ENCODE data around the gene ALOX5AP. TPM values are rescaled to one million over a fixed set of nuclear protein-coding genes. Genes with fewer than 3 reads are reported as not detected.

Gene ALOX5AP
- total RNA-seq, 1 experiment from 2014 or later: not detected

DNA sequence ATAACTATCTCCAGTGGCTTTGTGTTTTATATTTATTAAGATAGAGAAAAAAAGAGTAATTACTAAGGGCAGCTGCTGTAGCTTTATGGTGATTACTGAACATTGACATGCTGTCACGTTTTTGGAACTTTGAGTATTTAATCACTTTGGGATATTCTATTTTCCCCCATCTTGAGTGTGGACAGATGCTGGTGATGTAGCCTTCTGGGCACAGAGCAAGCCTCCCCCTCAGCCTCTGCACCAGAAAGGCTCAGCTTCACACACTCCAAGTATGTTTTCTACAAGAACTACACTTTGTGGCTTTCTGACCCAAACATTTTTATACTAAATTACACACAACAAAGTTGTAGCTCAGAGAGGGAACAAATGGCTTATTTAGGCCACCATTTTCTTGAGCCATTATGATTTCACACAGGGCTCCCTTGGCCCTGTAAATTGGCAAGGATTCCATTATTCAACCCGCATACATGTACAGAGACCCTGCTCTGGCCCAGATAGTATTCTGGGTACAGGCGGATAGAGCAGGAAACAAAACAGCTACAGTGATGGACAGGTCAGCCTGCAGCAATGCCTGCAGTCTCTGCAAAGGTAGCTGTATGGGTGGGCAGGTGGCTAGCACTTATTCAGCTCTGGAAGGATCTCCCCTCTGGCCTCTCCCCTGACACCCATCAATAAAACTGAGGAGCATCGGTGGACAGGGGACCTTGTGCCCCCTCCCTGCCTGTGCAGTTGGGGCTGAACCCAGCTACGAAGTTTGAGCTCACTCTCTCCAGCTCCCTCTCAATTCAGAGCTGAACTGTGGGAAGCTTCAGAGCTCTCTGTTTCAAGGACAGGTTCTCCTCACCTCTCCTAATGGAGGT, 1.3 kb downstream of the ALOX5AP start:
- Mint-ChIP-seq H3K27me3 (ENCODE audit: low read depth) (no peaks in the 10 kb centered on the region), H3K9me3 (no peaks in the 10 kb centered on the region), H3K36me3 (no peaks in the 10 kb centered on the region), H3K4me1 (peaks cover 17% of the 10 kb centered on the region), H3K4me3 (no peak overlapping the region), H3K27ac (no peak overlapping the region)
- CTCF ChIA-PET: no interaction called here
- no peak for TF ChIP-seq ZNF263 (CRISPR knock-in tag; IDR thresholded peaks at IDR 0.05; ENCODE audit: low read depth)
- TF ChIP-seq NFE2L1 (CRISPR knock-in tag; IDR thresholded peaks at IDR 0.05): no peak
- TF ChIP-seq, protein P1, sequence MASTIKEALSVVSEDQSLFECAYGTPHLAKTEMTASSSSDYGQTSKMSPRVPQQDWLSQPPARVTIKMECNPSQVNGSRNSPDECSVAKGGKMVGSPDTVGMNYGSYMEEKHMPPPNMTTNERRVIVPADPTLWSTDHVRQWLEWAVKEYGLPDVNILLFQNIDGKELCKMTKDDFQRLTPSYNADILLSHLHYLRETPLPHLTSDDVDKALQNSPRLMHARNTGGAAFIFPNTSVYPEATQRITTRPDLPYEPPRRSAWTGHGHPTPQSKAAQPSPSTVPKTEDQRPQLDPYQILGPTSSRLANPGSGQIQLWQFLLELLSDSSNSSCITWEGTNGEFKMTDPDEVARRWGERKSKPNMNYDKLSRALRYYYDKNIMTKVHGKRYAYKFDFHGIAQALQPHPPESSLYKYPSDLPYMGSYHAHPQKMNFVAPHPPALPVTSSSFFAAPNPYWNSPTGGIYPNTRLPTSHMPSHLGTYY (CRISPR knock-in tag; IDR thresholded peaks at IDR 0.05): no peak
- TF ChIP-seq CREB1 (CRISPR knock-in tag; IDR thresholded peaks at IDR 0.05): no peak
- TF ChIP-seq, protein P2, sequence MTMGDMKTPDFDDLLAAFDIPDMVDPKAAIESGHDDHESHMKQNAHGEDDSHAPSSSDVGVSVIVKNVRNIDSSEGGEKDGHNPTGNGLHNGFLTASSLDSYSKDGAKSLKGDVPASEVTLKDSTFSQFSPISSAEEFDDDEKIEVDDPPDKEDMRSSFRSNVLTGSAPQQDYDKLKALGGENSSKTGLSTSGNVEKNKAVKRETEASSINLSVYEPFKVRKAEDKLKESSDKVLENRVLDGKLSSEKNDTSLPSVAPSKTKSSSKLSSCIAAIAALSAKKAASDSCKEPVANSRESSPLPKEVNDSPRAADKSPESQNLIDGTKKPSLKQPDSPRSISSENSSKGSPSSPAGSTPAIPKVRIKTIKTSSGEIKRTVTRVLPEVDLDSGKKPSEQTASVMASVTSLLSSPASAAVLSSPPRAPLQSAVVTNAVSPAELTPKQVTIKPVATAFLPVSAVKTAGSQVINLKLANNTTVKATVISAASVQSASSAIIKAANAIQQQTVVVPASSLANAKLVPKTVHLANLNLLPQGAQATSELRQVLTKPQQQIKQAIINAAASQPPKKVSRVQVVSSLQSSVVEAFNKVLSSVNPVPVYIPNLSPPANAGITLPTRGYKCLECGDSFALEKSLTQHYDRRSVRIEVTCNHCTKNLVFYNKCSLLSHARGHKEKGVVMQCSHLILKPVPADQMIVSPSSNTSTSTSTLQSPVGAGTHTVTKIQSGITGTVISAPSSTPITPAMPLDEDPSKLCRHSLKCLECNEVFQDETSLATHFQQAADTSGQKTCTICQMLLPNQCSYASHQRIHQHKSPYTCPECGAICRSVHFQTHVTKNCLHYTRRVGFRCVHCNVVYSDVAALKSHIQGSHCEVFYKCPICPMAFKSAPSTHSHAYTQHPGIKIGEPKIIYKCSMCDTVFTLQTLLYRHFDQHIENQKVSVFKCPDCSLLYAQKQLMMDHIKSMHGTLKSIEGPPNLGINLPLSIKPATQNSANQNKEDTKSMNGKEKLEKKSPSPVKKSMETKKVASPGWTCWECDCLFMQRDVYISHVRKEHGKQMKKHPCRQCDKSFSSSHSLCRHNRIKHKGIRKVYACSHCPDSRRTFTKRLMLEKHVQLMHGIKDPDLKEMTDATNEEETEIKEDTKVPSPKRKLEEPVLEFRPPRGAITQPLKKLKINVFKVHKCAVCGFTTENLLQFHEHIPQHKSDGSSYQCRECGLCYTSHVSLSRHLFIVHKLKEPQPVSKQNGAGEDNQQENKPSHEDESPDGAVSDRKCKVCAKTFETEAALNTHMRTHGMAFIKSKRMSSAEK (CRISPR knock-in tag; IDR thresholded peaks at IDR 0.05; ENCODE audit: borderline replicate concordance): no peak
- TF ChIP-seq, protein P3, sequence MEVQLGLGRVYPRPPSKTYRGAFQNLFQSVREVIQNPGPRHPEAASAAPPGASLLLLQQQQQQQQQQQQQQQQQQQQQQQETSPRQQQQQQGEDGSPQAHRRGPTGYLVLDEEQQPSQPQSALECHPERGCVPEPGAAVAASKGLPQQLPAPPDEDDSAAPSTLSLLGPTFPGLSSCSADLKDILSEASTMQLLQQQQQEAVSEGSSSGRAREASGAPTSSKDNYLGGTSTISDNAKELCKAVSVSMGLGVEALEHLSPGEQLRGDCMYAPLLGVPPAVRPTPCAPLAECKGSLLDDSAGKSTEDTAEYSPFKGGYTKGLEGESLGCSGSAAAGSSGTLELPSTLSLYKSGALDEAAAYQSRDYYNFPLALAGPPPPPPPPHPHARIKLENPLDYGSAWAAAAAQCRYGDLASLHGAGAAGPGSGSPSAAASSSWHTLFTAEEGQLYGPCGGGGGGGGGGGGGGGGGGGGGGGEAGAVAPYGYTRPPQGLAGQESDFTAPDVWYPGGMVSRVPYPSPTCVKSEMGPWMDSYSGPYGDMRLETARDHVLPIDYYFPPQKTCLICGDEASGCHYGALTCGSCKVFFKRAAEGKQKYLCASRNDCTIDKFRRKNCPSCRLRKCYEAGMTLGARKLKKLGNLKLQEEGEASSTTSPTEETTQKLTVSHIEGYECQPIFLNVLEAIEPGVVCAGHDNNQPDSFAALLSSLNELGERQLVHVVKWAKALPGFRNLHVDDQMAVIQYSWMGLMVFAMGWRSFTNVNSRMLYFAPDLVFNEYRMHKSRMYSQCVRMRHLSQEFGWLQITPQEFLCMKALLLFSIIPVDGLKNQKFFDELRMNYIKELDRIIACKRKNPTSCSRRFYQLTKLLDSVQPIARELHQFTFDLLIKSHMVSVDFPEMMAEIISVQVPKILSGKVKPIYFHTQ (CRISPR knock-in tag; IDR thresholded peaks at IDR 0.05): no peak
- TF ChIP-seq ZNF219 (CRISPR knock-in tag; IDR thresholded peaks at IDR 0.05; ENCODE audit: borderline replicate concordance): no peak
- POLR2A ChIA-PET: no interaction called here
- no peak for DNase-seq (ENCODE audit: low spot score)
- no peak for ATAC-seq

DNA sequence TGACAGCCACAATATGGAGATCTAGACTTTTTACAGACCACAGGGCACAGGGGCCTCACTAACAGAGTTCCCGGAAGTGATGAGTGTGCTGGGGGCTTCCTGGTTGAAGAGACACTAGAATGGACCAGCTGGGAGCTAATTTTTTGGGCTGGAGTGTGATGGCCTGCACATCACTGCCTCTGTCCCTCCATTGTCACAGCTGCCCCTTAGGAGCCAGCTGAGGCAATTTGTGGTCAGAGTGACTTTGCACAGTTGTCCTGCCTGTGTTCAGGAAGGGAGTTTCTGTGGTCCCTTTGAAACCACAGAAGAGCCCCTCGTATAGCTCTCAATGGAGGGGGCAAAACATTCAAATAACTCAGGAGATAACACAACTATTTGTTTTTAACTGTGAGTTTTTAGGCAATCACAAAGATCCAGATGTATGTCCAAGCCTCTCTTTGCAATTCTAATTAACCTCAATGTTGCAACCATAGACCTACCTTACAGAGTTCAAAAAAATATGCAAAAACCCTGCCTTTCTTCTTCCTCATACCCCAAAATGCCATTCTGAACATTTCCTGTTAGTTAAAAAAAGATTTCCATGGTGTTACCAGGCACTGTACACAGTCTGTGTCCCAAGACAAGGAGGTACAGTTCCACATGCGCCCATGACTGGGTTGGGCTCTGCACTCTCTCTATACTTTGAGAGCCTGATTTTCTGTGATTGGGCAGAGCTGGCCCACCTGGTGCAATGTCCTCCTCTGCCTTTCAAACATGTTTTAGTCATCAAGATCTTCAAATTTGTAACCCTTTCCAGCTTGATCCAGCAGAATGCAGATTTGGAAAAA, 2.4 kb downstream of the ALOX5AP start:
- TF ChIP-seq ETV6 (CRISPR knock-in tag; IDR thresholded peaks at IDR 0.05) (no peak), ZNF416 (CRISPR knock-in tag; IDR thresholded peaks at IDR 0.05) (no peak), IRF2 (CRISPR knock-in tag; IDR thresholded peaks at IDR 0.05; ENCODE audit: borderline replicate concordance, low read depth) (no peak), ZNF219 (CRISPR knock-in tag; IDR thresholded peaks at IDR 0.05; ENCODE audit: borderline replicate concordance) (no peak), ZNF671 (CRISPR knock-in tag; IDR thresholded peaks at IDR 0.05) (no peak), NFYB (CRISPR knock-in tag; conservative IDR thresholded peaks at IDR 0.05; ENCODE audit: low read depth) (no peak), GABPB1 (CRISPR knock-in tag; IDR thresholded peaks at IDR 0.05) (no peak), FOXJ3 (CRISPR knock-in tag; IDR thresholded peaks at IDR 0.05; ENCODE audit: borderline replicate concordance) (no peak), MYBL2 (CRISPR knock-in tag; IDR thresholded peaks at IDR 0.05) (no peak), NR1H2 (CRISPR knock-in tag; IDR thresholded peaks at IDR 0.05) (no peak)
- TF ChIP-seq, protein P4, sequence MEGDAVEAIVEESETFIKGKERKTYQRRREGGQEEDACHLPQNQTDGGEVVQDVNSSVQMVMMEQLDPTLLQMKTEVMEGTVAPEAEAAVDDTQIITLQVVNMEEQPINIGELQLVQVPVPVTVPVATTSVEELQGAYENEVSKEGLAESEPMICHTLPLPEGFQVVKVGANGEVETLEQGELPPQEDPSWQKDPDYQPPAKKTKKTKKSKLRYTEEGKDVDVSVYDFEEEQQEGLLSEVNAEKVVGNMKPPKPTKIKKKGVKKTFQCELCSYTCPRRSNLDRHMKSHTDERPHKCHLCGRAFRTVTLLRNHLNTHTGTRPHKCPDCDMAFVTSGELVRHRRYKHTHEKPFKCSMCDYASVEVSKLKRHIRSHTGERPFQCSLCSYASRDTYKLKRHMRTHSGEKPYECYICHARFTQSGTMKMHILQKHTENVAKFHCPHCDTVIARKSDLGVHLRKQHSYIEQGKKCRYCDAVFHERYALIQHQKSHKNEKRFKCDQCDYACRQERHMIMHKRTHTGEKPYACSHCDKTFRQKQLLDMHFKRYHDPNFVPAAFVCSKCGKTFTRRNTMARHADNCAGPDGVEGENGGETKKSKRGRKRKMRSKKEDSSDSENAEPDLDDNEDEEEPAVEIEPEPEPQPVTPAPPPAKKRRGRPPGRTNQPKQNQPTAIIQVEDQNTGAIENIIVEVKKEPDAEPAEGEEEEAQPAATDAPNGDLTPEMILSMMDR (IDR thresholded peaks at IDR 0.05): no peak
- TF ChIP-seq, protein P5, sequence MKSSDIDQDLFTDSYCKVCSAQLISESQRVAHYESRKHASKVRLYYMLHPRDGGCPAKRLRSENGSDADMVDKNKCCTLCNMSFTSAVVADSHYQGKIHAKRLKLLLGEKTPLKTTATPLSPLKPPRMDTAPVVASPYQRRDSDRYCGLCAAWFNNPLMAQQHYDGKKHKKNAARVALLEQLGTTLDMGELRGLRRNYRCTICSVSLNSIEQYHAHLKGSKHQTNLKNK (CRISPR knock-in tag; IDR thresholded peaks at IDR 0.05): no peak
- Mint-ChIP-seq H3K36me3 (no peaks in the 10 kb centered on the region), H3K27me3 (ENCODE audit: low read depth) (no peaks in the 10 kb centered on the region), H3K4me1 (peaks cover 17% of the 10 kb centered on the region), H3K27ac (no peak overlapping the region), H3K4me3 (no peak overlapping the region), H3K9me3 (no peaks in the 10 kb centered on the region)
- ChIA-PET CTCF (no interaction called here), POLR2A (interaction anchor here (1.2 kb wide), 1 partner anchor 15 kb away, joined by 3 read pairs; no protein-coding TSS in a partner anchor)
- ATAC-seq: no peak
- no peak for DNase-seq (ENCODE audit: low spot score)
